Nephron (organoid): Measurements from ENCODE around the gene TMEM62.

Experiments used
- H3K27ac Mint-ChIP-seq, 3 experiments: 2 replicates each; pipeline ENCODE4 v1.8.0; 2020; ENCODE audit warnings: mixed read lengths in 3 of 3, mild to moderate bottlenecking in 2 of 3, moderate library complexity in 1 of 3
- H3K27me3 Mint-ChIP-seq: 2 replicates; pipeline ENCODE4 v1.8.0; 2021; ENCODE audit warnings: low read depth, mild to moderate bottlenecking, moderate library complexity, mixed read lengths
- H3K36me3 Mint-ChIP-seq: 2 replicates; pipeline ENCODE4 v1.8.0; 2020; ENCODE audit warnings: low read depth, mixed read lengths
- H3K4me1 Mint-ChIP-seq: 2 replicates; pipeline ENCODE4 v1.8.0; 2020; ENCODE audit warnings: mixed read lengths
- H3K4me3 Mint-ChIP-seq, 3 experiments: 2 replicates each; pipeline ENCODE4 v1.8.0; 2020; ENCODE audit warnings: mild to moderate bottlenecking in 3 of 3, mixed read lengths in 3 of 3, moderate library complexity in 2 of 3
- H3K9me3 Mint-ChIP-seq: 2 replicates; pipeline ENCODE4 v1.8.0; 2020; ENCODE audit warnings: mixed read lengths
- TF ChIP-seq, protein P1 (sequence below), 3 experiments: fragments of 200-600 bp; sonication (generic); IDR thresholded peaks; one replicate each; pipeline ENCODE4 v1.5.0; 2021; ENCODE audit warnings: antibody characterized with exemption in 3 of 3; ENCODE audit not compliant: unreplicated experiment in 3 of 3

The TMEM62 gene

DNA sequence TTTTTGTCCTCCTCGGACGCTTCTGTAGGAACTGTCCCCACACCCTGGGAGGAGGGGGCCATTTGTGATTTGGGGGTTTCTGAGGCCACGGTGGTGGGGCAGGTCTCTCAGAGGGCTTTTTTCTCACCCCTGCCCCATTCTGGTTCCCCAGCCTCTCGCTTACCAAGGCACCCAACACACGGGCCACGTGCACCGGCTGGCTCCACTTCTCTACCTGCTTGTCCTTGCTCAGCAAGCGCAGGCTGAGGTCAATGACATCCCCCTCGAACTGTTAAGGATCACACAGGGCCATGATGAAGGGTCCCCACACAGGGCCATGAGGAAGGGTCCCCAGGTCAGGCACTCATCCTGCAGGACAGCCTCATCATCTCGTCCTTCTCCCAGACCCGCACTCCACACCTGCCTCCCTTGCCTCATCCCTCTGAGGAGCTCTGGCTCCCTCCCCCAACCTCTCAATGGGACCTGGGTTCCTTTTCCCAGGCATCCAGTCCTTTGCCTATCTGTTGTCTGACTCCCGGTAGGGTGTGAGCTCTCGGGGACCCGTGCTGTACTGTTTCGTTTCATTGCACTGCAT lies 76.9 kb downstream of the TMEM62 start:
- H3K27me3 Mint-ChIP-seq = peaks cover 50% of the 10 kb centered on the region
- H3K27ac Mint-ChIP-seq = no peak overlapping the region
- H3K36me3 Mint-ChIP-seq = no peaks in the 10 kb centered on the region
- H3K4me3 Mint-ChIP-seq = no peak overlapping the region
- no peaks in the 10 kb centered on the region for H3K4me1 Mint-ChIP-seq
- no peaks in the 10 kb centered on the region for H3K9me3 Mint-ChIP-seq
- TF ChIP-seq, protein P1, sequence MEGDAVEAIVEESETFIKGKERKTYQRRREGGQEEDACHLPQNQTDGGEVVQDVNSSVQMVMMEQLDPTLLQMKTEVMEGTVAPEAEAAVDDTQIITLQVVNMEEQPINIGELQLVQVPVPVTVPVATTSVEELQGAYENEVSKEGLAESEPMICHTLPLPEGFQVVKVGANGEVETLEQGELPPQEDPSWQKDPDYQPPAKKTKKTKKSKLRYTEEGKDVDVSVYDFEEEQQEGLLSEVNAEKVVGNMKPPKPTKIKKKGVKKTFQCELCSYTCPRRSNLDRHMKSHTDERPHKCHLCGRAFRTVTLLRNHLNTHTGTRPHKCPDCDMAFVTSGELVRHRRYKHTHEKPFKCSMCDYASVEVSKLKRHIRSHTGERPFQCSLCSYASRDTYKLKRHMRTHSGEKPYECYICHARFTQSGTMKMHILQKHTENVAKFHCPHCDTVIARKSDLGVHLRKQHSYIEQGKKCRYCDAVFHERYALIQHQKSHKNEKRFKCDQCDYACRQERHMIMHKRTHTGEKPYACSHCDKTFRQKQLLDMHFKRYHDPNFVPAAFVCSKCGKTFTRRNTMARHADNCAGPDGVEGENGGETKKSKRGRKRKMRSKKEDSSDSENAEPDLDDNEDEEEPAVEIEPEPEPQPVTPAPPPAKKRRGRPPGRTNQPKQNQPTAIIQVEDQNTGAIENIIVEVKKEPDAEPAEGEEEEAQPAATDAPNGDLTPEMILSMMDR (IDR thresholded peaks at IDR 0.05; ENCODE audit: unreplicated experiment in 3 of 3) = no peak

DNA sequence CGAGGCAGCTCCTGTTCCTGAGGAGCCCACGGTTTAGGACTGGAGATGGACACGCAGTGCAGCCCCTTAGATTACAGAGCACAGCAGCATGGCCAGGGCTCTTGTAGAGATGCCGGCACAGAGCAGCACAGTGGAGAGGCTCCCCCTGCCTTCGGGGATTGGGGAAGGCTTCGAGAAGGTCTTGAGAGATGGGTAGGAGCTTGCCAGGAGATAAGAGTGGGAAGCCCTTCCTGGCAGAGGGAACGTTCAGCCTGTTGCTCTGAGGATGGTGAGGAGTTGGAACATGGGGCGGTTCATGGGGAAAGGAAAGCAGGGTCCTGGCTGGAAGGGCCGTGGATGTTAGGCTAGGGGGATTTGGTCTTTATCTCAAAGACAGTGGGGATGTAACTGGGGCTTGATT lies 77.4 kb downstream of the TMEM62 start:
- no peak overlapping the region for H3K27ac Mint-ChIP-seq
- no peaks in the 10 kb centered on the region for H3K36me3 Mint-ChIP-seq
- no peaks in the 10 kb centered on the region for H3K4me1 Mint-ChIP-seq
- H3K4me3 Mint-ChIP-seq = no peak overlapping the region
- peaks cover 45% of the 10 kb centered on the region for H3K27me3 Mint-ChIP-seq
- no peaks in the 10 kb centered on the region for H3K9me3 Mint-ChIP-seq
- TF ChIP-seq, protein P1 (IDR thresholded peaks at IDR 0.05; ENCODE audit: unreplicated experiment in 3 of 3) = no peak

DNA sequence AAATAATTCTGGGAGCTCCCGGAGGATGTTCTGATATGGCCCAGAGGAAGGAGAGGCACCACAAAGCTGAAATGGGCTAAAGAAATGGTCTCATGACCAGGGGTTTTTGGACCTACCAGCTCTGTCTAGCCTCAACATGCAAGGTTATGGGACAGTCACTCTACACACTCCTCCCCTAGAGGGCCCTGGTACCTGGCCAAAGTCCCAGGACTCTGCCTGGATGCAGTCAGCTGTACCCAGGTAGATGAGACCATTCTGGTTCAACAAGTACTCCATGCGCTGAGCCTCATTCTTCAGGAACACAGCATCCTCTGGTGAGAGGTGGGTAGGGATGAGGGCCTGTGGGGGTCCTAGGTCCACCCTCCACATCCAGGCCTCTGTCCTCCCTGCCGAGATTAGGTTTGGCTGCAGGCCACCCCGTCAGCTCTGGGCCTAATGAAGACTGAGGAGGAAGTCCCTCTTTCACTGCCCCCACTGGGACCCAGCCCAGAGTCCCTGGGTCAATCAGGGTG lies 77.9 kb downstream of the TMEM62 start:
- no peak overlapping the region for H3K27ac Mint-ChIP-seq
- TF ChIP-seq, protein P1 (IDR thresholded peaks at IDR 0.05; ENCODE audit: unreplicated experiment in 3 of 3) = no peak
- H3K4me1 Mint-ChIP-seq = no peaks in the 10 kb centered on the region
- peaks cover 42% of the 10 kb centered on the region for H3K27me3 Mint-ChIP-seq
- H3K4me3 Mint-ChIP-seq = no peak overlapping the region
- no peaks in the 10 kb centered on the region for H3K9me3 Mint-ChIP-seq
- H3K36me3 Mint-ChIP-seq = no peaks in the 10 kb centered on the region

DNA sequence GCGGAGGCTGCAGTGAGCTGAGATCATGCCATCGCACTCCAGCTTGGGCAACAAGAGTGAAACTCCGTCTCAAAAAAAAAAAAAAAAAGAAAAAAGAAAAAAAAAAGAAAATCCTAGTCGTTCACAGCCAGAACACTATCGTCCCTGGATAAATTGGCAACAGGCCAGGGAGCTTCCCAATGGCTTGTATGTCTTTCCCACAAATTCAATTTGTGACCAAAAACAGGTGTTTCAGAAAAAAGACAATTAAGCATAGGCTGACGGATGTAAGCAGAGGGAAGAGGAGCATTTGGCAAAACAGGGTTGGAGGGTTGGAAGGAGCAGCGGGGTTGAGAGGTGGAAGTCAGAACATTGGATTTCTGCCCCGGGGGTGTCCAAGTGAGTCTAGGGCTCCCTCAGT lies 78.9 kb downstream of the TMEM62 start:
- H3K4me3 Mint-ChIP-seq = no peak overlapping the region
- no peak overlapping the region for H3K27ac Mint-ChIP-seq
- TF ChIP-seq, protein P1 (IDR thresholded peaks at IDR 0.05; ENCODE audit: unreplicated experiment in 3 of 3) = no peak
- no peaks in the 10 kb centered on the region for H3K36me3 Mint-ChIP-seq
- no peaks in the 10 kb centered on the region for H3K9me3 Mint-ChIP-seq
- H3K4me1 Mint-ChIP-seq = no peaks in the 10 kb centered on the region
- H3K27me3 Mint-ChIP-seq = peaks cover 38% of the 10 kb centered on the region

DNA sequence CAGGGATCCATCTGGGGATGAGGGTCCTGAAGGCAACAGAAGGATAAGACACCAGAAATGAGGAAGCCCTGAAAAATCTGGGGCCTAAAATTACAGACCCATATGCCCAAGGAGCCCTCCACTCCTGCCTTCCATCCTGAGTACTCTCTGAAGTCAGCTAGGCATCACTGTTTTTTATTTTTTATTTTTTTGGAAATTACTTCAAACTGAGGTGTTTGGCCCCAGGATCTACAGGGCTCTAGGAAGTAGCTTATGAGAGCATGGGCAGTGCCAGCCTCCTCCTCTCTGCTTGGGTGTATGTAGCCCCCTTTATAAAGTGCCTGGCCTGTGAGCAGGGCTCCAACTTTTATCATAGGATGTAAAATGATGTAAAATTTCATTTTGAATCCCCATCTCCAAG lies 79.6 kb downstream of the TMEM62 start:
- H3K36me3 Mint-ChIP-seq = no peaks in the 10 kb centered on the region
- peaks cover 32% of the 10 kb centered on the region for H3K27me3 Mint-ChIP-seq
- no peaks in the 10 kb centered on the region for H3K4me1 Mint-ChIP-seq
- H3K9me3 Mint-ChIP-seq = no peaks in the 10 kb centered on the region
- TF ChIP-seq, protein P1 (IDR thresholded peaks at IDR 0.05; ENCODE audit: unreplicated experiment in 3 of 3) = no peak
- H3K27ac Mint-ChIP-seq = no peak overlapping the region
- no peak overlapping the region for H3K4me3 Mint-ChIP-seq

DNA sequence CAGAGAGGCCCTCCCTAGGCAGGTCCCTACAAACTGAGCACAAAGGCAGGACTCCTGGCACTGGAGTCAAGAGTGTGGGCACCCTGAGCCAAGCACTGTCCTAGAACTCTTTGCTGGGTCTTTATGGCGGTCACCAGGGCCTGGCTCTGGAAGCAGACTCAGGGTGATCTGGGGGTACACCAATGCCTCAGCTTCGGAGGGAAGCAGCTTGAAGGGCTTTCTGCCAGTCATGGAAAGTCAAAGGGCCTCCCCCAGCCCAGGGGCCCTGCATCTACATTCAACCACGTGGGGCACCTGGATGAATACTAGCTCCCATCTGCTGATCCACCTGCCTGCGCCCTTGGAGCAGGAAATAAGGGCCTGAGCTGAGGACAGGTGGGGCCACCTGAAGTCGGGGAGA lies 80.1 kb downstream of the TMEM62 start:
- Mint-ChIP-seq H3K36me3 (no peaks in the 10 kb centered on the region), H3K4me1 (no peaks in the 10 kb centered on the region), H3K27me3 (peaks cover 28% of the 10 kb centered on the region), H3K9me3 (no peaks in the 10 kb centered on the region), H3K27ac (no peak overlapping the region), H3K4me3 (no peak overlapping the region)
- TF ChIP-seq, protein P1 (IDR thresholded peaks at IDR 0.05; ENCODE audit: unreplicated experiment in 3 of 3) = no peak
